A172 (cell line): ENCODE results near the gene EXPH5. TPM values are rescaled to one million over a fixed set of nuclear protein-coding genes. Genes with fewer than 3 reads are reported as not detected.
A peak's percentile ranks its signal among the peaks of the same experiment; 100 is the strongest.

ENCODE experiments used
- DNase-seq: peaks from one replicate; pipeline ENCODE4 v3.0.0-alpha.2; 2015; ENCODE audit warnings: low spot score
- total RNA-seq: library from RNA; depleted of rRNA; stranded (reverse); fragments of >200 nt; shearing (Covaris generic); gene quantifications from 2 replicates; pipeline ENCODE4 v1.2.3, GENCODE V29; 2014

Gene EXPH5
- total RNA-seq, 1 experiment from 2014 or later = 2.3 TPM

DNA sequence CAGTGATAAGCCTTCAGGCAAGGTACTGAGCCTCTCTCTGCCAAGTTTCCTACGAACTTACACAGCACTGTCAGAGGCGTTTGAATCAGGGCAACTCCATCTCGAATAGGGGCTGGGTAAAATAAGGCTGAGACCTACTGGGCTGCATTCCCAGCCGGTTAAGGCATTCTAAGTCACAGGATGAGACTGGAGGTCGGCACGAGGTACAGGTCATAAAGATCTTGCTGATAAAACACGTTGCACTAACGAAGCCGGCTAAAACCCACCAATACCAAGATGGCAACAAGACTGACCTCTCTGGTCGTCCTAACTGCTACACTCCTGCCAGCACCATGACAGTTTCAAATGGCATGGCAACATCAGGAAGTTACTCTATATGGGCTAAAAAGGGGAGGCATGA lies 75.0 kb downstream of the EXPH5 start:
- no peak for DNase-seq

DNA sequence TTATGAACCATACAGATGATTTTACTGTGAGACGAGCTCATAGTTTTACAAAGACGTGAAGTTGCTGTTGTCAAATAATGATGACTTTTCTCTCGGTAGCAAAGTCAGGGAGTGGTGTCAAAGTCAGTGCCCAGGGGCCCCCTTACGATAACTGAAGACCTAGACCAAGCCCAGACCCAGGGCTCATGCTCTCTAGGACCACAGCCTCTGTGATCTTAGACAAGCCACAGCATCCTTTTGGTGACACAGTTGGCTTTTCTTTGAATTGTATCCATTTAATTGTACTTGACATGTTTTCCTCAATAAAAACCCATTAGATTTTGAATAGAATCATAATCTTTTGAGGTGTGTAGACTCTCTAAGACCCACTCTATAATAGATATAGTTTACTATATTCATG lies 77.4 kb downstream of the EXPH5 start:
- DNase-seq = no peak

DNA sequence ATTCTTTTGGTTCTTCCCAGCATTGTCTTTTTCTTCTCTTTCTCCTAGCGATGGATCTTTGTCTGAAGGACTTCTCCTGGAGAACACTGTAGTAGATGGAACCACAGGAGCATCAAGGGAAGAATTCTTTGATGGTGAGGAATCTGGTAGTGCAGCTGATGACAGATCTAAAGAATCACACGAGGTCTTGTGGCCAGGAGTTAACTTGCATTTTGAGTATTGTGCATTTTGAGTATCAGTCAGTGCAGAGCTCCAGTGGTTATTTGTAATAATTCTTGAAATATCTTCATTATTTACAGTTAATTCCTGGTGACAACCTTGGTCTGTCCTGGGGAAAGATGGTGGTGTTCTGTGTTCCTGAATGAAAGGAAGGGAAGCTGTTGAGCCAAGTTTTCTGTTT lies 80.9 kb downstream of the EXPH5 start:
- no peak for DNase-seq

DNA sequence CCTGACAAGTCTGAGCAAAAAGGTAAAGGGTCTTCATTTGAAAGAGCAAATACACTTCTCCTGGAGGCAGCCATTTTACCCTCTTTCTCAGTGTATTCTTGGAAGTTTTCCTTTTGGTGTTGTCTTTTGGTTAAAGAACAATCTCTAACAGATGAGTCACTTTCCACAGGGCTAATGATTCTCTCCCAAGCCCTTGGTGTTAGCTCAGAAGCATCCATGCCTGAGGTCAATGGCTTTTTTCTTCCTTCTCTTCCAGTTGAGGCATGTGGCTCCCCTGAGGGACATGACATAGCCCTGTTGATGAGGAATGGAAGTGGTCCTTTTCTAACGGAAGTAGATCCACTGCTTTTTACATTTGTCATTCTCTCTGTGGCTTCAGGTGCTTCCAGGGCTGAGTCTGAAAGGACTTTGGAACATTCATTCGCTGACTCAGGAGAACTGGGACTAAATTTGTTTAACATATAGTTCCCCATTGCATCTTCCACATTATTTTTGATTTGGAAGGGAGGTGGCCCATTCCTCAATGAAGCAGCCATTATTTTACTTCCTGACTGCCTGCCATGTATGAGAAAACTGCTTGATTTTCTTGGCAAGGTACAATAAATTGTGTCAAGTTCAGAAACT lies 81.6 kb downstream of the EXPH5 start:
- DNase-seq = peak; percentile 33

DNA sequence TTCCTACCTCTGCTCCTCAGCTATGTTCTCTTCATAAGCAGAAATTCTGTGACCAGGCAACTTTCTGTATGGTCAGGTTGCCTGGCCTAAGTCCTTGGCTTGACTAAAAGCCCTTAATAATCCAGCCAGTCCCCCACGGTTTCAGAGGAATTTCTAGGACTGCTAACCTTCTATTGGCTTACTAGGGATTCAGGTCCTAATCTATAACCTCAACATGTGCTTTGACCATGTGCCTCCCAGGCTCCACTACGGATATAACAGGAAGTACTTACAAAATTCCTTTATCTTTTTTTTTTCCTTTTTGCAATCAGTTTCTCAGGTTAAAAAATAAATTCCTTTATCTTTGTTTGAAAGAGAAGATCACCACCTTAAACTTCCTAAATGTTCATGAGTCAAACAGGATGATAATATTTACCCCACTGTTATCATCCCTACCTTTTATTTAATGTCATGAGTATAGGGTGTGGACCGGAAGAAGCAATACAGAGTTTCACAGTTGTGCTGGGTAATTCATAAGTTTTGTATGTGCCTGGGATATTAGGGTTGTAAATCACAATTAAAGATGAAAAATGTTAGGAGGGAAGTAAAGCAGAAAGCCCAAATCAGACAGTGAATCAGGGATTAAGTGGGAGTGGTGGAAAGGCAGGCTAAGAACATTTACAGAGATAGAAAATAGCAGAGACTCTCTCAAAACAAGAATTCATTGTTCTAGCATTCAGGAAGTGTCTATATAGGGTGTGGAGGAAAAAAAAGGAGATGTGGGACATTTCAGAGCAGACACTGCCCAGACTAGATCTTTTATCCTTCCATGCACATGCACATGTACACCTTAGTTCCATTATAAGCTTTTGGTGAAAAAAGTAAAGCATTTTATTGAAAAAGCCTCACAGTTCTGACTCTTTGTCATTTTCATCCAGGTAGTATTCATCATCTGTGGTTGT lies 84.6 kb downstream of the EXPH5 start:
- DNase-seq = no peak

DNA sequence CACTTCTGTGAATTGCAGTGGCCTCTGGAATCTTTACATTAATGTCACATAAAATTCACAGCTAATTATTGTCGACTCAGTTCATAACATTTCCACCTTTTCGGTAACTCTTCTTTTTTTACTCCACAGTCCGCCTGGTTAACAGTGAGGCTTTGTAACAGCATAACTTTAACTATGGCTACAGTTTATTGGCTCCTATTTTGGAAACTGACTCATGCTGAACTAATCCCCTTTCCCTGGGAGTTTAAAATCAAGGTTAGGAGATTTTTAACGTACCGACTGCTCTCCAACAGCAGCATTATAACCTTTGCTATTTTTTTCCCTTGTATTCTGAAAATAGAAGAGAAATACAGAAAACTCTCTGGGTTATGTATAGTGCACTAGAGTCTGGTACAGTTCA lies 92.2 kb downstream of the EXPH5 start:
- peak; percentile 19 for DNase-seq

DNA sequence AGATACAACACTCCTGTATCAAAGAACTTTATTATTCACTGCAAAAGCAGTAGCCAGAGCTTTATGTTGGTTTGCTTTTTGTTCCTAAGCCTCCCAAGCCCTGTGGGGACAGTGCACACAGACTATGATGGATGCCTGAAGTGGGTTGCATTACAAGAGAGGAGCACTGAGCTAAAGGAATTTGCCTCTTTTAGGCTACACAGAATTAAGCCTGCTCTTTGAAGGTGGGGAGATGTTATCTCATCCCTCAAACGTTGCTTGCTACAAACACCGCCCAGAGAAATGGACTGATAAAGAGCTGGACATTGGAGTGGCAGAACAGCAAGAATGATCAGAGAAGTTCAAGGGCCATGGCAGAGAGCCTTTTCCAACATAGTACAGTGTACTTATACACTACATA lies 92.8 kb downstream of the EXPH5 start:
- DNase-seq = no peak

DNA sequence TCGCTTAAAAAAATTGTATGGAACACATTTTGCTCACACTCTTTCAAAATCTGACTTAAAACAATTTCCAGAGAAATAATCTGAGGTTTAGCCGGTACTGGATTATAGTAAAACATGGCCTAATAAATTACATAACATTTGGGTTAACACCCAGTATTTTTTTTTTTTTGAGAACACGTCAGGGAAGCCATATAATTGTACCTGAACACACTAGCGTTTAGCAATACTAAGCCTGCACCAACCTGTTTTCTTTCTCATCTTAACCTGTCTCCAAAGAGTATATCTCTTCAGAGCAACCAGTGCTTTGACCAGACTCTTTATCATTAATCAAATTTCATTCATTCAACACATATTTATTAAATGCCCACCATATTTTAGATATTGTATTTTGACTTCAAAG lies 93.4 kb downstream of the EXPH5 start:
- no peak for DNase-seq

DNA sequence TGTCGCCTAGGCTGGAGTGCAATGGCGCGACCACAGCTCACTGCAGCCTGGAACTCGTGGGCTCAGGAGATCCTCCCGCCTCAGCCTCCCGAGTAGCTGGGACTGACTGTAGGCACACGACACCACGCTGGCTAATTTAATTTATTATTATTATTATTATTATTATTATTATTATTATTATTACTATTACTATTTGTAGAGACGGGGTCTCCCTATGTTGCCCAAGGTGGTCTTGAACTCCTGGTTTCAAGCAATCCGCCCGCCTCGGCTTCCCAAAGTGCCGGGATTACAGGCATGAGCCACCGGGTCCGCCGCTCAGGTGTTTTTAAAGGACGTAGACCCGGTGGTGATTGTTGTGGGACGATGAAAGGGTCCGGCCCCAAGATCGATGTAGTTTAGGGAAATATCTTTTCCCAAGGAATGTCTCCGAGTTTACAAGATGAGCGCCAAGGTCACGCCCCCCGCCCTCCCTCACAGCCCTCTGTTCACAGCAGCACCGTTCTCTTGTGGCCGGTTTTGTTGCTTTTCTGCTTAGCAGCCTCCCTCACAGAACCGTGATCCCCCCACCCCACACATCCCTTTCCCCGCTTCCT lies 94.7 kb downstream of the EXPH5 start:
- no peak for DNase-seq

DNA sequence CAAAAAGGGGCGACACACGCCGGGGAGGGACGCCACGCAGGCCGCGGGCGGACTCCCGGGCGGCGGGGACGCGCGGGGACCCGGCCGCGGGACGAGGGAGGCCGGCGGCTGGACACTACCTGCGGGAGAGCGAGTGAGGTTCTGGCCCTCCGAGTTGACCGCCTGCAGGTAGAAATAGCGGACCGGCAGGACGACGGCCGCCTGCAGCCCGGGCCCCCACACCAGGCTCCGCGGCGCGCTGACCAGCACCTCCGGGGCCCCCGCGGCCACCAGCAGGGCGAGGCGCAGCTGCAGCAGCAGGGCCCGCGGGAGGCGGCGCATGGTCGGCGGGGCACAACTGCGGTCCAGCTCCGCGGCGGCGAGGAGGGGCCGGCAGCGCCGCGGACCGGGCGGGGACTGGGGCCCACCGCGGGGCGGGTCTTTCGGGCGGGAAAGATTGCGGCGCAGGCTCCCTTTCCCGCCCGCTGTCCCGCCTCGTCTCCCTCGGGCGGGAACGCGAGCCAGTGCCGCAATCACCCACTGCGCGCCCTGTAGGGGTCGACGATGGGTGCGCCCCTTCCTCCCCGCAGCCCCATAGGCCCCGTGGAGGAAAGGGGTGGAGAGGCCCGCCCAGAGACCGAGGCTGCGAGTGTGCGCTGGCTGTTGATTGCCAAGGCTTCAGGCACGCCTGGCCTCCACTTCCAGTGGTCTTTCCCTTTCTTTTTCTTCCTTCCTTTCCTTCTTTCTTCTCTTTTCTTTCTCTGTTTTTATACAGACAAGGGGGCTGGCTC lies 95.3 kb downstream of the EXPH5 start, which contains the start of gene POGLUT3:
POGLUT3 (minus strand) TSS at position 339 of the 770 bp plus-strand sequence; CDS start at position 321, 18 bp downstream.
- peak; percentile 25 for DNase-seq

DNA sequence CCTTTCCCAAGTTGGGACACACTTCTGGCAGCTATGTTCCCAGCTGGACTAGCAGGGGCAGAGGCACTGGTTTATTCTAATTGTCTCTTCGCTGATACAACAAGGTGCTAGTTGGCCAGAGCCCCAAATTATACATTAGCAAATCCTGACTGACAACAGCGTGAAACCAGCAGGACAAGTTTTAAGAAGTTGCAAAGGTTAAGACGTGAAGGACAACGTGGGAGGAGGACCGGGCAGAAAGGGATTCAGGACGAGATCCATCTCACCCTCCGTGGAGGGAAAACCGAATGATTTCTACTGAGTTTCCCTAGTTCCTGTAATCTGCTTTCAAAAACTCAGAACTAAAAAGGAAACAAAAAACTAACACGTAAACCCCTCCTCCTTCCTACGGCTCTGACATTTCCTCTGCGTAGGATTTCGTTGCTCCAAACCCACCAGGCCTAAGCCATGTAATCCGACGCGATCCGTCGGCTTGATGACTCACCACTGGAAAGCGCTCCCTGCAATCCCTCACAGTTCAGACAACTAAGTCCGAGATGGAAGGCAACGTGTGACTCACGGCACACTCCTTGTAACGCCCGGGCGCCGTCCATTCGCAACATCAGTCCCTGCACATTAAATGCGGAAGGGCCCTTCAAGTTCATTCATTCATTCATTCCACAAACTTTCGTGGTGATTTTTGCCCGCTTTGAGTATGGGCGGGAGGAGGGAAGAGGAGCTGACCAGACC lies 96.1 kb downstream of the EXPH5 start:
- peak; percentile 89 for DNase-seq

DNA sequence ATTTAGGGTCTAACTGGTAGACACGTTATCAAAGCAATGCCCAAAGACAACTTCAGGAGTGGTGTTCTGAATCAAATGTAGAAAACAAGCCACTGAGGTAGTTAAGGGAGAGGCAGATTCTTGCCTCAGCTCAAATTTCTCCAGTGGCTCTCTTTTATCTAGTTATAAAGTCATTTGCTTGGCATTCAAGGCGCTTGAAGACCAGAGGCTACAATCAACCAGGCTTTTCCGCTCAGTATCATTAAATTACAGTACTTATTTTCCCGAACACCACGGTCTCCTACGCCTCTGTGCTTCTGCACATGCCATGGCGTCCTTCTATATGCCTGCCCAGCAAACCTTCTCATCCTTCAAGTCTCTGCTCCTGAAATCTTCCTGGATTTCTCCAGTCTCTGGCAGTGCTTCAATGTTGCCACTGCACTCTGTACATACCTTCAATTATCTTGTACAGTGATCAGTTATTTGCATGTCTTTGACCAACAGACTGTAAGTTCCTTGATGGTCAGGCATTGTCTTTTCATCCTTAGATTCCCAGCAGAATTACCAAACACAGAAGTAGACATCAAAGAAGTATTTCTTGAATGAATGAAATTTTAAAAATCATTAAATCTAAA lies 96.8 kb downstream of the EXPH5 start:
- DNase-seq = no peak

DNA sequence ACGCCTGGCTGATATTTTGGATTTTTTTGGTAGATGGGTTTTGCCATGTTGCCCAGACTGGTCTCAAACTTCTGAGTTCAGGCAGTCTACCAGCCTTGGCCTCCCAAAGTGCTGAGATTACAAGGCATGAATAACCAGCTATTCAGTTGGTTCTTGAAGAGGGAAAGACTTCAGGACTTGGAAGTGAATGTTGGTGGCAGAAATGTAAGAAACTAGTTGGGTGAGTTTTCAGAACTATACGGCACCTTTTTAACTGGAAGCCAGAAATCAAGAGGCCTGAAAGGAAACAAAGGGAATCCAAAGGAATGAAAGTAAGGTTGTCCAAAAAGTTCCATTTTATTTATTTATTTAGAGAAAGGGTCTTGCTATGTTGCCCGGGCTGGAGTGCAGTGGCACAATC lies 98.2 kb downstream of the EXPH5 start:
- no peak for DNase-seq

DNA sequence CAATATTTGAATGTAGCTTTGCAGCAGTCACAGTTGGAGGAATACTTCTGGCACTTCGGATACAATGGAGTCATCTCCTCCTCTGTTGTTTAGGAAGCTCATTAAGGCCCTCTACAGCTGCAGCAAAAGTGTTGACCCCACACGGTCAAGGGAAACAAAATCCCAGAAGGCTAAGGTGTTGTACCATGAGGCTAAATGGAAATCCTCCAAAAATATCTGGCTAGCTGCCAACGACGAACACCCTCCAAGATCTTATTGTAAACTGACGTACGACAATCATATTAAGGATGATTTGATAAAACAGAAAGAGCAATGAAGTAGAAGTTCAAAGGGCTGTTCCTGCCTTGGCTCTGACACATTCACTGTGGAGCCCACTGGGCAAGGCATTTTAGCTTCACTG lies 99.4 kb downstream of the EXPH5 start:
- no peak for DNase-seq

DNA sequence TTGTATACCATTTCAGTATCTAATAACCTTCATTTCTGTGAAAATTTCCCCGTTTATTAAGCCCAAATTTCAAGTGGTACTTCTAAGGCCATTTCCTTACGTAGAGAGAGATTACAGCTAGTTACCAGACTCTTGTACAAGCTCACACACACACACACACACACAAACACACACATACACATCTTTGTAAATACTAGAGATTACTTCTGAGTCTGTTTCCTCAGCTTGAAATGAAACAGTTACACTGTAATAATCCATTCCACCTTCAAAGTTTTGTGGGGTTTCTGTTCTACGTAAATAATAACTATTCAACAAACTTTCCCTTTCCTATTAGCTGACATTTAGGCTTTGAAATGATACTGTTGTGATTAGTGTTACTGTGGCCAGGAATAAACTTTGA lies 101.6 kb downstream of the EXPH5 start:
- DNase-seq = no peak

DNA sequence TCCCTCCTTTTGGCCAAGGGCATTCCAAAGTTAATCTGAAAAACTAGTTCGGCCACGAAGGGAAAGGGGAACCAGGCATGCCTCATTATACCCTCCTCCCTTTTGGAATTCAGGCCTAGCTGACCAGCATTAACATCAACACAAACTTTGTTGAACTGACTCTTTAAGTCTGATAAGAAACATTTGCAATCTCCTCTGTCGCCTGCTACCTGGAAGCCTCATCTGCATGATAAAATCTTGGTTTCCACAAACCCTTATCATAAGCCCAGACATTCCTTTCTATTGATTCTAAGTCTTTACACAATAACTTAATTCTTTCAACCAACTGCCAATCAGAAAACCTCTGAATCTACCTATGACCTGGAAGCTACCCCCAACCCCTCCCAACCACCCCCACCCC lies 106.7 kb downstream of the EXPH5 start:
- no peak for DNase-seq

DNA sequence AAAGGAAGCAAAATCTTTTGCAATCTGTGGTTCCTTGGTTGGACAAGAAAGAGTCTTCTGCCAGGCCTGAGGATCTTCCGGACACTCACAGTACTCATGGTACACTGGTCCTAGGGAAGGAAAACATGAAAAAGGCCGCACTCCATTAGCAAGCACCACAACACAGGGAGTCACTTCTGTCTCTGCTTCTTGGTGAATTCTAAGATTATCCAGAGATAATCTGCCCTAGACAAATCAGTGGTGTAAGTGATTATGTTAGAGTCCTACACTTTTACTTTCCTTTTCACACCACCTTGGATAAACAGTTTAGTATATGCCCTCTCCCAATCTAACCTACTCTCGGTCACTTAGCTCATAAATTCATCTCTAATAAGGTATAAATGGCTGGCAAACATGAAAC lies 107.2 kb downstream of the EXPH5 start:
- no peak for DNase-seq

DNA sequence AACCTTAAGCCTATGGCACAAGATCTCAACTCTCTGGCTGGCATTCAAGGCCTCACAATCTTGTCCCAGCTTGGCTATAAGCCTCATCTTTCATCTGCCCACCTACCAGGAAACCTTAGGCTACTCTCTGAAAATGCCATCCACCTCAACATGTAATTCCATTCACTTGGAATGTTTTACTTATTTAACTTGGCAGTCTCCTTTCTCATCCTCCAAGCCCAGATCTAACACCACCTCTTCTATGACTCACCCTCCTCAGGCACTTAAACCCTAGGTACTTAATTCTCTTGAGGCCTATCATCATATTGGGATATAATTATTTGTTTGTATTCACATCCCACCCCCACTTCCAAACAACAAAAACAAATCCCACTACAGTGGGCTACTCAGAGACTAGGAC lies 110.4 kb downstream of the EXPH5 start:
- DNase-seq = no peak

DNA sequence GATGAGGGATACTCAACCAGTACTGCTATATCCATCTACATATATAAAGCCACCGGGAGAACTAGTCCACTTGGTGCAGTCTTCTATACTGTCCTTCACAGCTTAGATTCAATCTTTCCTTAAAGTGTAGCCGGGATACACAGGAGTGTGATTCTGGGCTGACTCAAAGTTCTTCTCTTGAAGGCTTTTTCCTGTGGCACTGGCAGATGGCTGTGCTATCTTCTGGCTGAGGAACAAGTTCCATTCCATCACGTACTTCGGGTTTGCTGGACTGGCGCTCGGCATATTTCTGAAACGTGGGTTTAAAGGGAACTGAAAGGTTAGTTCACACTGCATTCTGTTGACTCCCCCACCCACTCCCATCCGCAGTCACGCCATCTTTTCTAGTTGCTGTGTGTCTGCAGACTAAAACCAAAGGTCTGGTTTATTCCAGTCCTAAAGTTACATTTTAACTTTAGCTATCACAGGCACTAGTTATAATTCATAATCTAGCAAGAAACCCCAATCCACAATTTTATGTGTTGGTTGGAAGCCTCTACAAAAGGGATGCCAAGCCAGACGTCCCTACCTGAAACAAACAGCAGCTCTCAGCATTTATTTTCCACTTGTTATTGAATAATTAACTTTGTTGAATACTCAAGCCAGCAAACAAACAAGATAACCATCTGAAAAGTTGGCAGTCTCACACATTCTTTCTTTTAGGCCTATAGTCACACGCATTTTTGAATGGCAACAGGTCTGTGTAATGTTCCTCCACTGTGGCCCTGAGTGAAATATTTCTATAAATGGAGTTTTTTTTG lies 118.7 kb downstream of the EXPH5 start:
- DNase-seq = no peak

DNA sequence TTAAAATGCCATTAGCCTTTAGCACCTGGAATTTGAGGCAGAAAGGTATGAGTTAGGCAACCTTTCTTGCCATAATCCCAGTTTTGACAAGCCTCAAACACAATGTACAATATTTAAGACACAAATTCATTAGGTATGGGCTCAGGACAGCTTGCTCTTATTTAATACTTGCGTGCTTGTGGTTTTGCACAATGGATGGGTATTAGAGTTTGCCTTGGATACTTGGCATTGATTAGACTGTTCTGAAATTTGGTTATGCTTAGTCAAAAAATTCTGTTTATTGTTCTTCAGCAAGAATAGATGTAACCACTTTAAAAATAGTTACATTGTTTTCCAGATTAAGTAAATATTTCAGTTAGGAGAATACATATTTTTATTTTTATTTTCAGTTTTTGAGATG lies 120.9 kb downstream of the EXPH5 start:
- DNase-seq = no peak
